RWPE1 (cell line): ENCODE measurements around the gene ATXN7L2.

ENCODE experiments used
- CTCF ChIA-PET: fragments of 350-600 bp; sonication (Branson Sonifier 250); formaldehyde crosslinking; extraction: SDS; loops from one replicate; lab custom pipeline; 2021; lab: Yijun Ruan, JAX
- POLR2A ChIA-PET: fragments of 400-600 bp; formaldehyde crosslinking; extraction: SDS; loops from one replicate; lab custom pipeline; 2020; ENCODE audit warnings: antibody characterized with exemption; ENCODE audit not compliant: low non-redundant PET; lab: Yijun Ruan, JAX
- DNase-seq: peaks from one replicate; pipeline ENCODE4 v3.0.0; 2012; ENCODE audit warnings: low spot score
- H3K27ac ChIP-seq: fragments of 450-650 bp; 2 replicates; pipeline ENCODE4 v1.5.1; 2017
- CTCF ChIP-seq: fragments of 450-650 bp; conservative IDR thresholded peaks from 2 replicates; pipeline ENCODE4 v1.5.1; 2017; ENCODE audit warnings: low read depth, mild to moderate bottlenecking

The ATXN7L2 gene

DNA sequence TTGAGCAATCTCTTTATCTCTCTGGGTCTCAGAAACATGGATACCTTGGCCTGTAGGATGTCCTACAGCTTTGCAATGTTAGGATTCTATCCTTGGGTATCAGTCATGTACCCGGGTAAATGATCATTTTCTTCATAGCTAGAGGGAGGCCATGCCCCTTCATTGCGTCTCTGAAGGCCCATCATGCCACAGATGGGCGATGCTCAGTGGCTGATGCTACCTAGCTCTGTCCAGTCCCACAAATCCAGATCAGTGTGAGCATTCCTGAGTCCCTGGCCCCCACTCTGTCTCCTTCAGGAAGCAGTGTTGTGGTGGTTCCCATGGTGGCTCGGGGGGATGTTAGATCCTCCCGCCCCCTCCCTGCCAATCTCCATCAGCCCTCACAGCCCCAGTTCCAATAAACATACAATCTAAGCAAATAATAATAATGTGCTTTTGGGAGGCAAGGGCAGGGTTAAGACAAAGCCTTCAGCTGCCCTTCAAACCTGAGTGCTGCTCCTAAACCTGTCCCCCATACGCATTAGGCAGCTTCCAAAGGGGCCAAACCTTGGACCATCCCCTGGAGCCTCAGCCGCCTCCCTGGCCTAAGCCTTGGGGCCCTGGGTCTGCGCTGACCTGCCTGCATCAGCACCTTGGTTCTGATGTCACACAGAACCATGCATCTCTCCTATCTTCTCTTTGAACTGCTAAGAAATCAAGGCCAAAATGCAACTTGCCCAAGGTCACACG is 55.3 kb downstream of the ATXN7L2 start:
- ChIA-PET POLR2A (interaction anchor here (1.1 kb wide), 1 partner anchor 9 kb away, joined by 3 read pairs; the partner anchor contains the start of gene GNAI3), CTCF (interaction anchor here (0.6 kb wide), 2 partner anchors 48 to 107 kb away, joined by 3 read pairs; no protein-coding TSS in a partner anchor)

DNA sequence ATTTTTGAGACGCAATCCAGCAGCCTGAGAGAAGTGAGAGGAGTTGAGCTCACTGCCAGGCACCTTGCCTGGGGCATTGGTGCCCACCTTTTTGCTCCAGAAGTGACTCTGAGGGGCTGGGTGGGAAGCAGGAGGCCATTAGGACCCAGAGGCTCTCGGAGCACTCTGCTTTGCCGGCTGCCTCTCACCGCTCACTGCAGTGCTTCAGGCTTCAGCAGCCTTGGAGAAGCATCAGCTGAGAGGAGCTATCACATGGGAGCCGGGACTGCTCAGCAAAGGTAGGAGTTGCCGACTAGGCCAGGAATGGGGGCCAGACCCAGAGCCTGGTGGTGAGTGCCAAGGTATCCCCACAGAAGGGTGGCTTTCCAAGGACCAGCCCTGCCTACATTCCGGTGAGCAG is 56.0 kb downstream of the ATXN7L2 start, which contains the start of gene GPR61:
Gene GPR61, plus strand, starts transcription at position 197 of the 400 bp plus-strand sequence. CDS start 3,151 bp downstream, outside the sequence.
- CTCF ChIA-PET, result interaction anchor here (0.6 kb wide), 1 partner anchor 106 kb away, joined by 3 read pairs; no protein-coding TSS in a partner anchor
- no peak within 1 kb of the TSS for H3K27ac ChIP-seq
- TF ChIP-seq CTCF, result no peak
- POLR2A ChIA-PET, result no interaction called here
- DNase-seq, result no peak

More for the DNA sequence above, 55.3 kb downstream of the ATXN7L2 start:
- H3K27ac ChIP-seq, result no peak overlapping the region
- TF ChIP-seq CTCF, result no peak
- no peak for DNase-seq

- no peak for DNase-seq
- ChIA-PET POLR2A (no interaction called here), CTCF (interaction anchor here (0.6 to 1.5 kb wide), 3 partner anchors 9 to 492 kb away, joined by 3 to 6 read pairs (median 3); no protein-coding TSS in a partner anchor)
- TF ChIP-seq CTCF, result no peak
- H3K27ac ChIP-seq, result no peak overlapping the region
These were observed 57.4 kb downstream of the ATXN7L2 start for GRCh38 chr1:109541102-109541501.
